PC-3 (cell line): ENCODE results near the gene NDUFC2.

Source experiments
- EZH2 ChIP-seq: fragments of 300-600 bp; sonication (generic); IDR thresholded peaks from one replicate; pipeline ENCODE4 v1.6.1; 2017; ENCODE audit warnings: antibody characterized with exemption, mild to moderate bottlenecking, low read length; ENCODE audit not compliant: unreplicated experiment
- TF ChIP-seq, protein P1 (sequence below): fragments of 300-600 bp; sonication (generic); conservative IDR thresholded peaks from 2 replicates; pipeline ENCODE4 v1.5.1; 2017; ENCODE audit warnings: antibody characterized with exemption, low read depth, mild to moderate bottlenecking, low read length

DNA sequence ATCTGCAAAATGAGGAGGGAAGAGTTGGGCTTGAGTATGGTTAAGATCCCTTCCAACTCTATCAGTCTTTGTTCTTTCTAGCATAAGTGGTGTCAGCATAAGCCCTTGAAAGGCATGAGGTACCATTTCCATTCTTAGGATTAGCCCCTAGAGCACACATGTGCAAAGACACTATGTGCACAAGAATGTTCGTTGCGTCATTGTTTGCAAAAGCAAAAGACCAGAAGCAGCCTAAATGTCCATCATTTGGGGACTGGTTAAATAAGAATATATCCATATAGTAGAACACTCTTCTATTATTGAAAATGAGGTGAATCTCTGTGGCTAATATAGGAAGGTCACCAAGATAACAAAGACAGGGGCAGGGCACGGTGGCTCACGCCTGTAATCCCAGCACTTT, 46.6 kb downstream of the NDUFC2 start:
- TF ChIP-seq, protein P1, sequence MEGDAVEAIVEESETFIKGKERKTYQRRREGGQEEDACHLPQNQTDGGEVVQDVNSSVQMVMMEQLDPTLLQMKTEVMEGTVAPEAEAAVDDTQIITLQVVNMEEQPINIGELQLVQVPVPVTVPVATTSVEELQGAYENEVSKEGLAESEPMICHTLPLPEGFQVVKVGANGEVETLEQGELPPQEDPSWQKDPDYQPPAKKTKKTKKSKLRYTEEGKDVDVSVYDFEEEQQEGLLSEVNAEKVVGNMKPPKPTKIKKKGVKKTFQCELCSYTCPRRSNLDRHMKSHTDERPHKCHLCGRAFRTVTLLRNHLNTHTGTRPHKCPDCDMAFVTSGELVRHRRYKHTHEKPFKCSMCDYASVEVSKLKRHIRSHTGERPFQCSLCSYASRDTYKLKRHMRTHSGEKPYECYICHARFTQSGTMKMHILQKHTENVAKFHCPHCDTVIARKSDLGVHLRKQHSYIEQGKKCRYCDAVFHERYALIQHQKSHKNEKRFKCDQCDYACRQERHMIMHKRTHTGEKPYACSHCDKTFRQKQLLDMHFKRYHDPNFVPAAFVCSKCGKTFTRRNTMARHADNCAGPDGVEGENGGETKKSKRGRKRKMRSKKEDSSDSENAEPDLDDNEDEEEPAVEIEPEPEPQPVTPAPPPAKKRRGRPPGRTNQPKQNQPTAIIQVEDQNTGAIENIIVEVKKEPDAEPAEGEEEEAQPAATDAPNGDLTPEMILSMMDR: no peak
- no peak for TF ChIP-seq EZH2
